Loucy (cell line): ENCODE measurements around the gene ATE1.

Experiments
- EZH2phosphoT487 ChIP-seq: fragments of 200-600 bp; IDR thresholded peaks from 2 replicates; pipeline ENCODE4 v1.6.1; 2018; ENCODE audit warnings: antibody characterized with exemption, mild to moderate bottlenecking, moderate library complexity, borderline replicate concordance
- TF ChIP-seq, protein P1 (sequence below): fragments of 200-600 bp; sonication (generic); conservative IDR thresholded peaks from 2 replicates; pipeline ENCODE4 v1.5.1; 2014; ENCODE audit warnings: mild to moderate bottlenecking, antibody characterized with exemption, low read length

- TF ChIP-seq, protein P1, sequence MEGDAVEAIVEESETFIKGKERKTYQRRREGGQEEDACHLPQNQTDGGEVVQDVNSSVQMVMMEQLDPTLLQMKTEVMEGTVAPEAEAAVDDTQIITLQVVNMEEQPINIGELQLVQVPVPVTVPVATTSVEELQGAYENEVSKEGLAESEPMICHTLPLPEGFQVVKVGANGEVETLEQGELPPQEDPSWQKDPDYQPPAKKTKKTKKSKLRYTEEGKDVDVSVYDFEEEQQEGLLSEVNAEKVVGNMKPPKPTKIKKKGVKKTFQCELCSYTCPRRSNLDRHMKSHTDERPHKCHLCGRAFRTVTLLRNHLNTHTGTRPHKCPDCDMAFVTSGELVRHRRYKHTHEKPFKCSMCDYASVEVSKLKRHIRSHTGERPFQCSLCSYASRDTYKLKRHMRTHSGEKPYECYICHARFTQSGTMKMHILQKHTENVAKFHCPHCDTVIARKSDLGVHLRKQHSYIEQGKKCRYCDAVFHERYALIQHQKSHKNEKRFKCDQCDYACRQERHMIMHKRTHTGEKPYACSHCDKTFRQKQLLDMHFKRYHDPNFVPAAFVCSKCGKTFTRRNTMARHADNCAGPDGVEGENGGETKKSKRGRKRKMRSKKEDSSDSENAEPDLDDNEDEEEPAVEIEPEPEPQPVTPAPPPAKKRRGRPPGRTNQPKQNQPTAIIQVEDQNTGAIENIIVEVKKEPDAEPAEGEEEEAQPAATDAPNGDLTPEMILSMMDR = no peak
- no peak for TF ChIP-seq EZH2phosphoT487
Observed at GRCh38 chr10:121831237-121831636, 96.6 kb downstream of the ATE1 start.
